ENCODE data around the gene PEPD.

PEPD gene

DNA sequence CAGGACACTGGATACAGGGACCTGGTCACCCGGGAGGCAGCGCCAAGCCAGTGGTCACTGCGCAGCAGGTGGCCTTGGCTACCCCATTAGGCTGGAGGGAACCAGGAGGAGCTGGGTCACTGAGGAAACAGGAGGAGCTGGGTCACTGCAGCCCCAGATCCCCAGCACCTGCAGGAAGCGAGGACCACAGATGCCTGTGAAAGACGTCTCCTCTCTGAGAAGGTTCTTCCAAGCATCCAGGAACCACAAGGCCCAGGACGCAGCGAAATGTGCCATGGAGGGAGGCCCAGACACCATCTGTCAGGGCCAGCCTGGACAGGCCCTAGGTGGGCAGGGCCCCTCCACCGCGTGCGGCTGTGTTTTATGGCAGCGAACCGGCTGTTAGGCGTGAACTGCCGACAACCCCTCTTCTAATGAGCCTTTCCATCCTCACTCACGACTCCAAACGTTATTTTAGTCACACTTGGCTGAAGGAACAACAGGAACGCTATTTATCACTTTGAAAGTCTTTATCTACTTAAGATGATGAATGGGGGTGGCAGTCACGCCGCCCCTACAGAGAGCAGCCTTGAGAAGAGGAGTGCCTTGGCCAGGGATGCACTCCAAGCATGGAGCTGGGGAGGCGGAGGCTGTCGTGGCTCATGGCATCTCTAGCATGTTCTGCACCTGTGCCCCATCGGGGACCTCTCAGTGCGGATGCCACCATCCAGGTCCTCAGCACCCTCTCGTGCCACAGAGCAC, 94.8 kb downstream of the PEPD start:
- FAIRE-seq (no peak), DNase-seq (ENCODE audit: low spot score) (no peak)

DNA sequence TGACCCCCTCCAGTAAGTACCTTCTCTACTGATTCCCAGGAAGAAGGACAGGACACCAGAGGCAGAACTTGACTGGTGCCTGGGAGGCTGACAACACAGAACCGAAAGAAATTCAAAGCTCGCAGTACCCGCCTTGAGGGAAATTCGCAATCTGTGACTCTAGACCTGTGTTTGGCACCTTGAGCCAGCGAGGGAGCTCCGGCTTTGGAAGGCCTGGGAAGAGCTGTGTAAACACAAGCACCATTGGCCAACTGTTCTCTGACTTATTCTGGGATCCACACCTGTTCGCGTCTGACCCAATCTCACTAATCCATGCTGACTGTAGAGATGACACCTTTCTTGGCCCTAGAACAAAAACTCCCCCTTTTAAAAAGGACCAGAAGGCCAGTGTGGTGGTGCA, 97.4 kb downstream of the PEPD start:
- DNase-seq (ENCODE audit: low spot score) (no peak), FAIRE-seq (no peak)

DNA sequence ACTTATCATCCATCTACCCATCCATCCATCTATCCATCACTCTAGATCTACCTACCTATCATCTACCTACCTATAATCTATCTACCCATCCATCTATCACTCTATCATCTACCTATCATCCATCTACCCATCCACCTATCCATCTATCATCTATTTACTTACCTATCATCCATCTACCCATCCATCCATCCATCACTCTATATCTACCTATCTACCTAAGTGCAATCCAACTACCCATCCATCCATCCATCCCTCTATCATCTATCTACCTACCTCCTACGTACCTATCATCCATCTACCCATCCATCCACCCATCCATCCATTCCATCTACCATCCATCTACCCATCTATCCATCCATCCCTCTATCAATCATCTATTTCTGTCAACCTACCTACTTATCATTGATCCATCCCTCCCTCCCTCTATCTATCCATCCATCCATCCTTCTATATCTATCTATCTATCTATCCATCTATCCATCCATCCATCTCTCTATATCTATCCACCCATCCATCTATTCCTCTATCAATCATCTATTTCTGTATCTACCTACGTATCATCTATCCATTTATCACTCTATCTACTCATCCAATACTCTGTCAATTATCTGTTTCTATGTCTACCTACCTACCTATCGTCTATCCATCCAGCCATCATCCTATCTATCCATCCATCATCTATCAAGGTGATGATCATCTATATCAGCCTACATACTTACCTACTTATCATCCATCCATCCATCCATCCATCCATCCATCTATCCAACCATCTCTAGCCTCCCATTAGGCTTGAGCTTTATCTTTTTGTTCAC, 99.0 kb downstream of the PEPD start:
- peak; percentile 44 for FAIRE-seq

DNA sequence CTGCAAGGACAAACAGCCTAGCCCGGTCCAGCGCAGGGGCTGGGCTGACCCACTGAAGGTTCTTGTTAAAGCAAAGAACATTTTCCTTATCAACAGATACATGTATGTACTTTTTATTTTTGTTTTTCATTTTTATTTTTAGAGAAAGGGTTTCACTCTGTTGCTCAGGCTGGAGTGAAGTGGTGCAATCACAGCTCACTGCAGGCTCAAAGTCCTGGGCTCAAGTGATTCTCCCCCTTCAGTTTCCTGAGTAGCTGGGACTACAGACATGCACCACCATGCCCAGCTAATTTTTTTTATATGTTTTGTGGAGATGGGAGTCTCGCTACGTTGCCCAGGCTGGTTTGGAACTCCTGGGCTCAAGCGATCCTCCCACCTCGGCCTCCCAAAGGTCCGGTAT, 100.2 kb downstream of the PEPD start:
- FAIRE-seq (no peak), DNase-seq (ENCODE audit: low spot score) (no peak)

More for the DNA sequence above, 99.0 kb downstream of the PEPD start:
- DNase-seq (ENCODE audit: low spot score): no peak

DNA sequence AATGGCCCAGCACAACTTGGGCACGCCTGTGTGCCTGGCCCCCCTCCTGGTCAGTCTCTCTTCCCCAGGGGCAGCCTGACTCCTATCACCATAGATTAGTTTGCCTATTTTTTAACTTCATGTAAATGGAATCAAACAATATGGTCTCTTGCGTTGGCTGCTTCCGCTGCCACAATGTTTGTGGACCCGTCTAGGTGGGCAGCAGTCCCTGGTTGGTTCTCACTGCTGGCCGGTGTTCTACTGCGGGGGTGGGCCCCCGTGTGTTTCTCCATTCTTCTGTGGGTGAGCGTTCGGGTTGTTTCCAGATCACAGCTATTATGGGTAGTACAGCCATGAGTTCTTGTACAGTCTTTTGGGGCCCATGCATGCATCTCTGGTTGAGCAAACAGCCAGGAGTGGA, 100.8 kb downstream of the PEPD start:
- FAIRE-seq (no peak), DNase-seq (ENCODE audit: low spot score) (no peak)

DNA sequence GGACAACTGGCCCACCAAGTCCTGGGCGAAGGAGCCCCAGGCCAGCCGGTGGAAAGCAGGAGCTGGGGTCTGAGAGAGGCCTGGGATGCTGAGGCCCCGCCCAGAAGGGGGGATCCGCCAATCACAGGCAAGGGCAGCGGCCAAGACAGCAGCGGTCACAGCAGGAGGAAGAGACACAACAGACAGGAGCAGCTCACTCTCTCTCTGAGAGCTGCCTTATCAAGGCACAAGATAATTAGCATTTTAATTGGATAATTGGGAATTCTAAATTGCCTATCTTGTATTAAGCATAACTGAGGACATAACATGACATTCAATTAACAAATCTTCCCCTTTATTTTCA, 101.8 kb downstream of the PEPD start:
- no peak for FAIRE-seq
- DNase-seq (ENCODE audit: low spot score): no peak

DNA sequence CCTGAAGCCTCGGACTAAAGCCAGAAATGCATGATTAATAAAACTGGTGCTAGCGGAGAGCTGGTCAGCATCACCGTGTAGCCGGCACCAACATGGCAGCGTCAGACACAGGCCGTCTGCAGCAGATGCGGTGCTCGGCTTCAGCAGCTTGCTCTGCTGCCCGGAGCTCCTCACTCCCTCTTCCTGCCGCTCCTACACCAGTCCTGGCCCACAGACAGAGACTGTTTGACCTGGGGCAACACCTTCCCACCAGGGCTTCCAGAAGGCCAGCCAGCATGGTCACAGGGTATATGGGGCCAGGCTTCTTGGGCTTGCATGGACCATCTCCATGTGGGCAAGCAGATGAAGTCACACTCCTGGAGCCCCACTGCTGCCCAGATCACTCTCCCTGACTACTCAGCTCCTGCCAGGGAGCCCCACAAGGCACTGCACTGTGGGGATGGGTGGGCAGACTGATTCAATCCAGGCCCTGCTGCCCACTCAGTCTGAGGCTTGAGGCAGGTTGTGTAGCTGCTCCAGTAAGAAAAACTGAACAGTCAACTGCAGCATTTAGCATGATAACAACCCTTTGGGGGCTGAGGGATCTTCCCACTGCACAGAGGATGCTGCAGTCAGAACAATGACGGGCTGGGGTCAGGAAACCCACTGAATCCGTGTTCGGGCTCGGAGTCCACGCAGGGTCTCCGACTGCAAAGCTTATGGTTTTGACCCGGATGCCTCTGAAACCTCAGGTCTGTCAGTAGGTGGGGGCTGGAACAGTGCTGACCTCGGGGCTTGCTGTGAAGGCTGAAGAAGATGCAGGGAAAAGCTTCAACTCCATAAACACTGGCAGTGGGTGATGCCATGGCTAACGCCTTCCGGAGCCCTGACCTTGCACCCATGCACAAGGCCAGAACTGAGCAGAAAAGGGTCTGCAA, 102.5 kb downstream of the PEPD start:
- DNase-seq (ENCODE audit: low spot score) (no peak), FAIRE-seq (no peak)

DNA sequence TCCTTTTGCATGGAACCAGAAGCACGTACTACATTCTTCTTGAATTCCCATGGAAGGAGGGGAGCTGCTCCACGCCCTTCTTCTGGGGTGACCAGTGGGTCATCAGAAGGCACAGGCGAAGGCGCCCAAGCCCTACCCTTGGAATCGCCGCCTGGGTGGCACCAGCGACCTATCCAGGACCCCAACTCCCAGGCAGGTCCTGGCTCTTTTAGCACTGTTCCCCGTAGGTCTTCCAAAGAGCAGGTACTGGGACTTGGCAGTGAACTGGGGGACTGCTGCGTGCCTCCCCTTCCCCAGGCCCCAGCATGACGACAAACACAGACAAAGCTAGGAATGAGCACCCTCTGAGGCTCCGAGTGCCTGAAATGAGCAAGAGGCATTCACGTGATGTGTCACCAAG, 103.1 kb downstream of the PEPD start:
- DNase-seq (ENCODE audit: low spot score) (no peak), FAIRE-seq (no peak)

DNA sequence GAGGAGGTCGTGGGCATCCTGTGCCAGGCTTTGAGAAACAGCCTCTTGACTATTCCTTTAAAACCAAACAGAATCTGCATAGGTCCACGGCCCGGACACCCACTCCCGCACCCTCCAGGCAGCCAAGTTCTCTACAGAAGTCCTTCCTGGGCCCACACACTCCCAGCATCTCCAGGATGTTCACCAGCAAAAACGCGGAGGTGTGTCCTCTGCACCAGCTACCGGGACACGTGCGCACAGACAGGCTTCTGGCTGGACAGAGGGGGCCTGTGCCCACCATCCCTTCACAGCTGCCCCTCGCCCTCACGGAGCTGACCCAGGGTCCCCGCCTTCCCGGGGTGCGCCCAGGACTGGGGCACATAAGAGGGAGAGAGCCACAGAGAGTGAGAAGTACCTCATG, 103.8 kb downstream of the PEPD start:
- FAIRE-seq (no peak), DNase-seq (ENCODE audit: low spot score) (no peak)

DNA sequence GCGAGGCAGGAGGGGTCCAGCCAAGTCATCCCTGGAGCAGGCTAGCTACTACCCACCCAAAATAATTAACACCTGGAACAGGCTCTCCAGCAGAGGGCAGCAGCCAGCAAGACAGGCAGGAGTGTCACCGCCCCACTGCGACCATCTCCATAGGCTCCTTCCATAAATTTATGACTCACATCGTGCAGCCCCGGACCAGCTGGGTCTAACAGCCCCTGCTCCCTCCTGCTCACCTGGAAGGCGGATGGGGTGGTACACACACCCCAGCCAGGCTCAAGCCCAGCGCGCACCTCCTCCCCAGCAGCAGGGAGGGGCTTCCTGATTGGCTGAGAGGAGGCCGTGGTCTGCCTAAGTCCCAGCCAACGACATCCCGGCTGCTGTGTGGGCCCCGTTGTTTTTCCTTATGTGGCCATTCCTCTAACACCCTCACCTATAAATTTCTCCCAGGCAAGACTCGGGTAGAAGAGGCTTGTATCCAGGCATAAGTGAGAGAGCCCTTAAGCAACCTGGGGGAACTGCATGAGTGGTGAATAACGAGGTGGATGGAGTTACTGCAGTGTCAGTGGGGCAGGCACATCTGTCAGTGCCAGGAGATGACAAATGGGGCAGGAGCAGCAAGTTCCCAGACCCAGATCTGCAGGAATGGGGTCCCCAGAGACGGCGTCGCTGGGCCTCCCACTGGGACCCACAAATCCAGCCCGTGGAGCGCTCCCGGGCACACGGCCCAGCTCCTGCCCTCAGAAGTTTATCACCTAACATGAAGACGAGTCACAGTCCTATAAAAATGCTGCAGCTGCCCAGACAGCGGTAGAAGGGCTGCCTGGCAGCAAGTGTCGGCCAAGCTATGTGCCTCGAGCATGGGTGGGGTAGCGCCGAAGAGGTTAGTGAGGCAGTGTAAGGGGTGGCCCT, 105.0 kb downstream of the PEPD start:
- DNase-seq (ENCODE audit: low spot score) (peak; percentile 86), FAIRE-seq (peak; percentile 80)

DNA sequence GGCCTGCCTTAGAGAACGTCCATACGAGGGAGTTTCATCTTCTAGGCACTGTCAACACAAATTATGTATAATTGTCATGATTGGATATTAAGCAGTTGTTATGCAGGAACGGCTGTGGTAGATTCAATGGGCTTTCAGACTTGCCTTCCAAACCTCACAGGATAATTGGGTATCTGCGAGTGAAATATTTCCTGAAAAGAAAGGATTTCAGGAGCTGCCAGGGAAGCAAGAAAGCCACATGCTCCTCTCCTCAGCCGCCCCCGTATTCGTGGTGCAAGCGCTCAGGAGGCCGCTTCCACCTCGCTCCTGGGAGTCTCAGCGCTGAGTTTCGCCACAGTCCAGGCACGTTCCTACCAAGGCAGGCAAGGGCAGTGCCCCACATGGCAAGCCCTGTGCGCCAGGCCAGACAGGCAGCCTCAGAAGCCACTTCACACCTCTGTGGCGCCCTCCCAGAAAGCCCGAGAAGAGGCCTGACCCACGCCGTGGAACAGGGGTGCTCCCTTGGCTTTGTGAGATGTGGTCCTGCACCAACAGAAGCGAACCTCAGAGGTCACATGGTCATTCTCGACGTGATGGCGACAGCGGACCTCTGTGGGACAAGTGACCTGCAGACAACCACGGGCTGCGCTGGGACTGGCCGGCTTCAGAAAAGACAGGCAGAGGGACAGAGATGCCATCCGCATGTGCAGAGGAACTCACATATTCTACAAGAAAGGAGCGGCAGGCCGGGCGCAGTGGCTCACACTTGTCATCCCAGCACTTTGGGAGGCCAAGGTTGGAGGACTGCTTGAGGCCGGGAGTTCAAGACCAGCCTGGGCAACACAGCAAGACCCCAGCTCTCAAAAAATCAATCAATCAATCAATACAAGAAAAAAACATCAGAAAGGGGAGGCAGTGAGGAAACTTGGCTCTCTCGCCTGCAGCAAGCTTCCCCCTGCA, 106.7 kb downstream of the PEPD start:
- no peak for FAIRE-seq
- DNase-seq (ENCODE audit: low spot score): no peak

DNA sequence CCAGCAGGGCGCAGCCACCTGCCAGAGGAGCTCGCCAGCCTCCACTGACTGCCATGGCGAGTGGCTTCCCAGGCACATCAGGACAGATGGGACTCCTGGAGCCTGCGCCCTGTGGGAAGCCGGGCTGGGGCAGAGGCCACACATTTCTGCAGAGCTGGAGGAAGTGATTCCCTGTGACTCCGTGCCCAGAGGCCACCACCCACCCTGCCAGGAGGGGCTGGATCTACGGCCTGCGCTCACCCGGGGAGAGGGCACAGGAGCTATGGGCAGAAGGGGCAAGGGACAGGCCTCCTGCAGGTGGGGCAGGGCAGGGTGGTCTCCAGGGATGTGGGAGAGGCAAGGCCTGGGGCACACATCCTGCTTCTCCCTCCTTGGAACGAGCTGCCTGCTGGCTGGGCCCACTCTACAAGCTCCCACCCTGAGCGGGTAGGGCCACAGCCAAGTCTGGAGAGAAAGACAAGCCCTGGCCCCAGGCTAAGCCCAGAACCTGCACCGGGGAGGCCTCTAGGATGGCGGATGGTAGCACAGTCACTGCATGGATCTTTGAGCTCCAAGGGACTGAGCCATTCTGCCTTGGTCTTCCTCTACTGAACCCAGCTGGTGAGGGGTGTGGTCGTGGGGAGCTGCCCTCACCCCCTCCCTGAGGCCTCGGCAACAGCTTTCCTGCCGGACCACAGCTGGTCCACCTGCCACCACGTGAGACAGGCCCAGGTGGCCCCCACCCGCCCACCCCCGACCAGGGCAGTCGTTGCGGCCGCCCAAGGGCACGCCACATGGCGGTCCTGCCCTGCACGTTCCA, 107.5 kb downstream of the PEPD start:
- DNase-seq (ENCODE audit: low spot score) (no peak), FAIRE-seq (no peak)

DNA sequence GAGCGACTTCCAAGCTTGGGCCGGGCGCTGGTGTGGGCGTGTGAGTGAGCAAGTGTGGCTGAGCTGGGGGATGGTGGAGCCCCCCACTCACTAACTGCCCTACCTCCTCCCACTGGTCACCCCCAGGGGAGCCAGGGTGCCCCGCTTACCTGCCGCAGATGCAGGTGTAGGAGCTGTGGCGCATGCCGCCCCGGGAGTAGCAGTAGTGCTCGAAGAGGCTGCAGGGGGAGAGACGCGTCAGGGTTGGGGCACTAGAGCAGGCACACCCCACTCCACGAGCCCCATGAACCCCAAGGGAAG, 108.2 kb downstream of the PEPD start:
- DNase-seq (ENCODE audit: low spot score): no peak
- FAIRE-seq: no peak

DNA sequence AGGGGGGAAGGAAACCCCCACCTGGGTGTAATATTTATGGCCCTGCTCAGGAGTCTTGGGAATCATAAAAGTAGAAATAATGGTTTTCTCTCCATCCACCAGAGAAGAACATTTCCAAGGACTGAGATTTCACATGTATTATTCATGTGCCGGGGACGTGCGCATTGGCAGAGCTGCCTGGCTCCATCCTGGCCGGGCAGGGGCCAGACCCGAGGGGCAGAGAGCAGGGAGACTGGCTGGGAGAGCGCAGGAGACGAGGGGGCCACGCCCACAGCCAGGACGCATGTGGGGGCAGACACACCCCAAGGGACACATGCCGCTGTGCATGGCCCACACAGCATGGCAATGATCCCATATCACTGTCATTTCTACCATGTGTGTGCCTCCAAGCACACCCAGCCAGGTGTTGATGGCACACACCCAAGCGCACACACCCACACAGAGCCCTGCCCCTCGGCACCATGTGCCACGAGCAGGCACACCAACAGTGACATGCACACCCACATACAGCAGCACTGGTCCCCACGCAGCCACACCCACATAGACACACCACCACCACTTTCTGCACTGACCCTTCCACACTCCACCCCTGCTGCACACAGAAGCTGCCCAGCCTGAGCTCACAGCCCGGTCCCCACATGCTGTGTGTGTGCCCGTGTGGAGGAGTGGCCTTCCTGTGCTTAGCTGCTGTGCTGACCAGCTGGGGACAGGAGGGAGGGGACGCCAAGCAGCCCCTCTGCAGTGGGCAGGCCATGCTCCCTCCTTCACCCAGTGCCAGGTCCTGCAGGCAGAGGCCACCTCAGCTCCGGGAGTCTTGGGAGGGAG, 108.8 kb downstream of the PEPD start:
- no peak for DNase-seq (ENCODE audit: low spot score)
- no peak for FAIRE-seq

DNA sequence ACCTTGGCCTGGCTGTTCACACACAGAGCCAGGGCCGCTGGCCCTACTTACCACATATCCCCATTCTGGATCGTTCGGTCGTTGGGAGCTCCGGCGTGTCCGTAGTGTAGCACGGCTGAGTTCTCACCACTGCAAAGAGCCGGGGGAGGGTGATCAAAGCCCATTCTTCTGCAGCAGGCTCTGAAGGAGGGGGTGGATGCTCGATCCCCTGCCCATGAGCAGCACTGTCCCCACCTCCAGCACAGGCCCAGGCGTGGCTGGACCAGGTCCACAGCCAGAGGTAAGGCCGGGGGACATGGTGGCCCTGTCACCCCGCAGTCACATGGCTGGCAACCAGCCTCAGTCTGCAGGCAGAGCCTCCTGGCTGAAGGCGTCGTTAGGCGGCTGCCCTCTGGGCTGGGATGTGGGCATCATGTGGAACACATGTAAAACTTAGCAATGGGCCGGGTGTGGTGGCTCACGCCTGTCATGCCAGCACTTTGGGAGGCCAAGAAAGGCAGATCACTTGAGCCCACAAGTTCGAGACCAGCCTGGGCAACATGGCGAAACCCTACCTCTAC, 109.9 kb downstream of the PEPD start:
- DNase-seq (ENCODE audit: low spot score) (no peak), FAIRE-seq (no peak)

DNA sequence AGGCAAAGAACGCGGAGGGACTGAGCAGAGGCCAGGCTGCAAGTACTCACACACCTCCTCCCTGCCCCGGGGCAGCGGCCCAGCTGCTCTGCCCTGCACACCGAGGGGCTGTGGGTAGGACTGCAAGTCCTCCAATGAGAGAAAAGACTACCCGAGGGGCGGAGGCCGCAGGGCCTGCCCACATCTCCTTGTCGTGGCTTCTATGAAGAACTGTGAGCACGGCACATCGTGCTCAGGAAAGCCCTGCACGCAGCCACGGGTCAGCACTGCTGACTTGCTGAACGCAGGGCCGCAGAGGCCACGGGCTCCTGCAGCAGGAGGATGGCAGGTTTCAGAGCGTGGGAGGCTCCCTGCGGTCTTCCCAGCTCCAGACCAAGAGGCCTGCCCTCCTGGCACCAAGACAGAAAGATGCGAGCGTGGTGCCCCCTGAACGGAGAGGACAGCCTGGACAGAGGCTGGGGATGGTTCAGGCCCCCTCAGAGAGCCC, 110.6 kb downstream of the PEPD start:
- FAIRE-seq (no peak), DNase-seq (ENCODE audit: low spot score) (no peak)

DNA sequence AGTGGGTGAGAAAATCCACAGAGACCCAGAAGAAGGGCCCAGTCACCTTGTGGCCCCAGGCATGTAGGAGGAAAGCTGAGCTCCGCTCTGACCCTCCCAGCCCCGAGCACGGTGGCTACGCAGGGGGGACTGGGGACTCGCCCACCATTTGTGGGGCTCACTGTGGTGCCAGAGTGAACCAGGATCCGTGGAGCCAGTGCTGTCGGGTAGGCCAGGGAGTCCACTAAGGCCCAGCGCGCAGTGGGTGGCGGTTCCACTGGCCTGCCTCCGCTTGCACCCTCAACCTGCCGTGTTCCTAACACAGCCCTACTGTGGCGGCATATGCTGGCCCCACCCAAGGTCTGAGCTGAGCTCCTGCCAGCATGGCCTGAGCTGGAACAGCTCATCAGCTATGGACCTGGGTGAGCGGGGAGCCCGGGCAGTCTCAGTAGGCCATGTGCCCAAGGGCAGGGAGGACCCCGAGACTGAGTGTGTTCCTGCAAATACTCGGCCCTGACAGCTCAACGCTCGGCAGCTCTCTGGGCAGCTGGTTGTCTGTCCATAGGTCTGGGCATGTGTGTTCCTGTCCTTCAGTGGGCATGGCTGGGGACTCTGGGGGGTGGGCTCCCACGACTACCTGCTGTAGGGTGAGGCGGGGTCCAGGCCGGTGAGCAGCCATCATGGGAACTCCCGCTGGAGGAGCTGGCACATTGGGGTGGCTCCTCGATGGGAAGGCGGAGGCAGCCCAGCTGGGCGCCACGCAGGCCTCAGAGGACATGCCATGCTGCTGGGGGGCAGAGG, 111.5 kb downstream of the PEPD start:
- FAIRE-seq: no peak
- no peak for DNase-seq (ENCODE audit: low spot score)
